Stimulated activated memory B cell treated with anti-CD40 and anti-IgM and Interleukin-4, amounts not matched to agents 10 μg/mL and 1 μg/mL and 100 μg/mL, for 72 hours (primary cell): ENCODE data around the gene SRRT.
"Not testable (repeated sequence)": the region's sequence is repeated elsewhere in the genome, so short reads cannot be mapped to it uniquely, and the experiment has no call there.

Experiments used
- ATAC-seq: fragments of 150-1000 bp; cut with Tn5 transposase; 2 replicates; pipeline ENCODE4 v1.10.0; 2021
- H3K27ac Mint-ChIP-seq: one replicate; pipeline ENCODE4 v1.8.0; 2022; ENCODE audit warnings: mild to moderate bottlenecking, mixed read lengths
- H3K27me3 Mint-ChIP-seq: one replicate; pipeline ENCODE4 v1.8.0; 2022; ENCODE audit warnings: mixed read lengths
- H3K36me3 Mint-ChIP-seq: one replicate; pipeline ENCODE4 v1.8.0; 2022; ENCODE audit warnings: mixed read lengths
- H3K4me1 Mint-ChIP-seq: one replicate; pipeline ENCODE4 v1.8.0; 2022; ENCODE audit warnings: mixed read lengths
- H3K4me3 Mint-ChIP-seq: one replicate; pipeline ENCODE4 v1.8.0; 2022; ENCODE audit warnings: mild to moderate bottlenecking, moderate library complexity, mixed read lengths
- H3K9me3 Mint-ChIP-seq: one replicate; pipeline ENCODE4 v1.8.0; 2022; ENCODE audit warnings: mixed read lengths

Gene SRRT

DNA sequence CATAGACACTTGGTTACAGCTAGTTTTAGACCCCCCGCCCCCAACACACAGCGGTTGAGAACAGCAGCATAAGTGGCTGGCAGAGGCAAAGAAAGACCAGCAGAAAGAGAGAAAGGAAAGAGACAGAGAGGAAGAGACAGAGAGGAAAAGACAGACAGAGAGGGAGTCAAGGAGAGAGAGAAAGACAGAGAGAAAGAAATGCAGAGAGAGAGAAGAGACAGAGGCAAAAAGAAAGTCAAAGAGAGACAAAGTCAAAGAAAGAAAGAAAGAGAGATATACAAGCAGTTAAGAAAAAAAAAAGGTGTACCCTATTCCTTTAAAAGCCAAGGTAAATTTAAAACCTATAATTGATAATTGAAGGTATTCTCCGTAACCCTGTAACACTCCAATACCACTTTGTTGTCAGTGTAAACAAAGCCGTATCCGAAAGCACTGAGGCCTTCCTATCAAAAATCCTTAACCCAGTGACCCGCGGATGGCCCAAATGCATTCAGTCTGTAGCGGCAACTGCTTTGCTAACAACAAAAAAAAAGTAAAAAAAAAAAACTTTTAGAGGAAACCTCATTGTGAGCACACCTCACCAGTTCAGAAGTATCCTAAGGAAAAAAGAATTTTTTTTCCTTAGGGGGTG, 34.3 kb upstream of the SRRT start:
- Mint-ChIP-seq H3K27me3 (no peaks in the 10 kb centered on the region), H3K4me1 (peaks cover 7% of the 10 kb centered on the region), H3K36me3 (no peaks in the 10 kb centered on the region), H3K4me3 (no peak overlapping the region), H3K9me3 (no peaks in the 10 kb centered on the region), H3K27ac (no peak overlapping the region)
- ATAC-seq = no peak

- no peaks in the 10 kb centered on the region for H3K9me3 Mint-ChIP-seq
- H3K4me1 Mint-ChIP-seq = peaks cover 7% of the 10 kb centered on the region
- H3K27me3 Mint-ChIP-seq = no peaks in the 10 kb centered on the region
- ATAC-seq = no peak
- H3K4me3 Mint-ChIP-seq = no peak overlapping the region
- H3K36me3 Mint-ChIP-seq = no peaks in the 10 kb centered on the region
- H3K27ac Mint-ChIP-seq = no peak overlapping the region
Measured at GRCh38 chr7:100847360-100847759, 27.5 kb upstream of the SRRT start.

GRCh38 chr7:100852048-100852872, 22.6 kb upstream of the SRRT start, which contains the start of gene SLC12A9:
SLC12A9 (plus strand) TSS chr7:100852713; CDS start chr7:100854198, 1,485 bp downstream.
- peak; percentile 97 for ATAC-seq
- no peaks in the 10 kb centered on the region for H3K9me3 Mint-ChIP-seq
- H3K4me3 Mint-ChIP-seq = peak within 1 kb of the TSS; percentile 97
- peak within 1 kb of the TSS; percentile 64 for H3K27ac Mint-ChIP-seq
- no peaks in the 10 kb centered on the region for H3K27me3 Mint-ChIP-seq
- H3K36me3 Mint-ChIP-seq = peaks cover 15% of the 10 kb centered on the region
- peaks cover 37% of the 10 kb centered on the region for H3K4me1 Mint-ChIP-seq

GRCh38 chr7:100854146-100854895, 20.6 kb upstream of the SRRT start:
- H3K27ac Mint-ChIP-seq = peak overlapping the region; percentile 64
- H3K4me3 Mint-ChIP-seq = no peak overlapping the region
- peaks cover 37% of the 10 kb centered on the region for H3K4me1 Mint-ChIP-seq

GRCh38 chr7:100854899-100855298, 20.0 kb upstream of the SRRT start:
- H3K9me3 Mint-ChIP-seq, H3K27me3 Mint-ChIP-seq, H3K4me3 Mint-ChIP-seq, H3K27ac Mint-ChIP-seq, ATAC-seq: not testable (repeated sequence)
- Mint-ChIP-seq H3K4me1 (peaks cover 37% of the 10 kb centered on the region), H3K36me3 (peaks cover 33% of the 10 kb centered on the region)

More at GRCh38 chr7:100854146-100854895, 20.6 kb upstream of the SRRT start:
- ATAC-seq = no peak
- H3K36me3 Mint-ChIP-seq = peaks cover 27% of the 10 kb centered on the region
- H3K9me3 Mint-ChIP-seq = no peaks in the 10 kb centered on the region
- H3K27me3 Mint-ChIP-seq = no peaks in the 10 kb centered on the region

- H3K27me3 Mint-ChIP-seq = no peaks in the 10 kb centered on the region
Measured at GRCh38 chr7:100855515-100855914, 19.4 kb upstream of the SRRT start.

GRCh38 chr7:100856871-100857282, 18.0 kb upstream of the SRRT start:
- Mint-ChIP-seq H3K27ac (no peak overlapping the region), H3K4me3 (no peak overlapping the region), H3K9me3 (no peaks in the 10 kb centered on the region), H3K36me3 (peaks cover 46% of the 10 kb centered on the region), H3K27me3 (no peaks in the 10 kb centered on the region), H3K4me1 (peaks cover 34% of the 10 kb centered on the region)
- ATAC-seq = no peak

More at GRCh38 chr7:100855515-100855914, 19.4 kb upstream of the SRRT start:
- H3K9me3 Mint-ChIP-seq = no peaks in the 10 kb centered on the region
- no peak overlapping the region for H3K4me3 Mint-ChIP-seq
- ATAC-seq = no peak
- no peak overlapping the region for H3K27ac Mint-ChIP-seq
- H3K4me1 Mint-ChIP-seq = peaks cover 37% of the 10 kb centered on the region
- H3K36me3 Mint-ChIP-seq = peaks cover 39% of the 10 kb centered on the region

- Mint-ChIP-seq H3K27ac (no peak overlapping the region), H3K9me3 (no peaks in the 10 kb centered on the region)
Measured at GRCh38 chr7:100859856-100860255, 15.0 kb upstream of the SRRT start.

DNA sequence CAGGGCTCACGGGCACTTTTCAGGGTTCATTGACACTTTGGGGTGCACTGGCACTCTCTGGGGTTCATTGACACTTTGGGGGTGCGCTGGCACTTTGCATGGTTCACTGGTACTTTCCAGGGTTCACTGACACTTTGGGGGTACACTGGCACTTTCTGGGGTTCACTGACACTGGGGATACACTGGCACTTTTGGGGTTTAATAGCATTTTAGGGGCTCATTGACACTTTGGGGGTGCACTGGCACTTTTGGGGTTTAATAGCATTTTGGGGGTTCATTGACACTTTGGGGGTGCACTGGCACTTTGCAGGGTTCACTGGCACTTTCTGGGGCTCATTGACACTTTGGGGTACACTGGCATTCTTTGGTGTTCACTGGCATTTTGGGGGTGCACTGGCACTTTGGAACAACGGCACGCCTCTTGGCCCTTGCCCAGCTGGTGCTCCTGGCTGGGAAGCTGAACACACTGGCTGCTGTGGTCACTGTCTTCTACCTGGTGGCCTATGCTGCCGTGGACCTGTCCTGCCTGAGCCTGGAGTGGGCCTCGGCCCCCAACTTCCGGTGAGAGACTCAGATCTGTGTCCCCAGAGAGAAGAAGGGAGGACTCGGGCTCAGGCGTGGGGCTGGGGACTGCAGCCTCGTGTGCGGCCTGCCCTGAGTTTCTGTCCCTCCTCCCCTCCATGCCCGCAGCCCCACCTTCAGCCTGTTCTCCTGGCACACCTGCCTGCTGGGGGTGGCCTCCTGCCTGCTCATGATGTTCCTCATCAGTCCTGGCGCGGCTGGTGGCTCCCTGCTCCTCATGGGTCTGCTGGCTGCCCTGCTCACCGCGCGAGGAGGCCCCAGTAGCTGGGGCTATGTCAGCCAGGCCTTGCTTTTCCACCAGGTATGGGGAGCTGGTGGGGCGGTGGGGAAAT, 13.9 kb upstream of the SRRT start:
- Mint-ChIP-seq H3K36me3 (peaks cover 65% of the 10 kb centered on the region), H3K4me3 (no peak overlapping the region), H3K27me3 (no peaks in the 10 kb centered on the region), H3K9me3 (no peaks in the 10 kb centered on the region), H3K4me1 (peaks cover under 1% of the 10 kb centered on the region), H3K27ac (no peak overlapping the region)
- no peak for ATAC-seq

More at GRCh38 chr7:100859856-100860255, 15.0 kb upstream of the SRRT start:
- H3K36me3 Mint-ChIP-seq = peaks cover 74% of the 10 kb centered on the region
- no peak for ATAC-seq
- no peak overlapping the region for H3K4me3 Mint-ChIP-seq
- H3K4me1 Mint-ChIP-seq = peaks cover 9% of the 10 kb centered on the region
- H3K27me3 Mint-ChIP-seq = no peaks in the 10 kb centered on the region

DNA sequence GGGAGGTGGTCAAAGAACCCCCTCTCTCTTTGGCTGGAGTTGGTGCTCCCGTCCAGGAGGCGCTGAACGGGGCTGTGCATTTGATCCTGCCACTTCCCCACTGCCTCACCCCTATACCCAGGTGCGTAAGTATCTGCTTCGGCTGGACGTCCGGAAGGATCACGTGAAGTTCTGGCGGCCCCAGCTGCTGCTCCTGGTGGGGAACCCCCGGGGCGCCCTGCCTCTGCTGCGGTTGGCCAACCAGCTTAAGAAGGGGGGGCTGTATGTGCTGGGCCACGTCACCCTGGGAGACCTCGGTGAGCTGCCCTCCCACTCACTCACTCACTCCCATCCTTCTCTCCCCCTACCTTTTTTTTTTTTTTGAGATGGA, 13.3 kb upstream of the SRRT start:
- peaks cover 3% of the 10 kb centered on the region for H3K4me1 Mint-ChIP-seq
- ATAC-seq = no peak
- H3K9me3 Mint-ChIP-seq = no peaks in the 10 kb centered on the region
- no peak overlapping the region for H3K4me3 Mint-ChIP-seq
- H3K36me3 Mint-ChIP-seq = peaks cover 64% of the 10 kb centered on the region
- H3K27me3 Mint-ChIP-seq = no peaks in the 10 kb centered on the region
- no peak overlapping the region for H3K27ac Mint-ChIP-seq

GRCh38 chr7:100863406-100863950, 11.4 kb upstream of the SRRT start:
- H3K9me3 Mint-ChIP-seq = no peaks in the 10 kb centered on the region
- ATAC-seq = no peak
- no peak overlapping the region for H3K4me3 Mint-ChIP-seq
- H3K27ac Mint-ChIP-seq = no peak overlapping the region
- H3K36me3 Mint-ChIP-seq = peaks cover 55% of the 10 kb centered on the region
- peaks cover 22% of the 10 kb centered on the region for H3K4me1 Mint-ChIP-seq
- H3K27me3 Mint-ChIP-seq = no peaks in the 10 kb centered on the region

DNA sequence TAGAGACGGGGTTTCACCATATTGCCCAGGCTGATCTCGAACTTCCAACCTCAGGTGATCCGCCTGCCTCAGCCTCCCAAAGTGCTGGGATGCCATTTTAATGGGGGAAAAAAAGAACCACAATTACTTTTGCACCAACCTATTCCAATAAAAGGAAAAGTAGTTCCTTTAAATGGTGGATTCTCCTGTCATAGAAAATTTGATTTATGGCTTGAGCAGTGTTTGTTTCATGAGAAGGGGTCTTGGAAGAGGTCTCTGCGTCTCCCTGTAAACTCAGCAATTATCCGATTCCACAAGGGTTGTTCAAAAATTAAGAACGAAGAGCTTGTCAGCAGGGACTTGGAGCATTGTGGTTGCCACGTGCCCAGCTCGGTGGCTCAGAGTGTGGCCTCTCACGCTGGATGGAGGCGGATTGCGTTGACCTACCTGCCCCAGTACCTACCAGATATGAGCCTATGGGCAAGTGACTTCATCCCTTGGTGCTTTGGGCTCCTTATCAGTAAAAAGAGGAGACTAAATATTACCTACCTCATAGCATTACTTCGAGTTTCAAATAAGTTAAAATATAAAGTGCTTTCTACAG, 10.5 kb upstream of the SRRT start:
- ATAC-seq = no peak
- Mint-ChIP-seq H3K4me1 (peaks cover 26% of the 10 kb centered on the region), H3K9me3 (no peaks in the 10 kb centered on the region), H3K36me3 (peaks cover 46% of the 10 kb centered on the region), H3K4me3 (no peak overlapping the region), H3K27me3 (no peaks in the 10 kb centered on the region), H3K27ac (no peak overlapping the region)

- peaks cover 26% of the 10 kb centered on the region for H3K4me1 Mint-ChIP-seq
- no peaks in the 10 kb centered on the region for H3K9me3 Mint-ChIP-seq
- H3K4me3 Mint-ChIP-seq = no peak overlapping the region
- no peaks in the 10 kb centered on the region for H3K27me3 Mint-ChIP-seq
- ATAC-seq = no peak
- H3K36me3 Mint-ChIP-seq = peaks cover 39% of the 10 kb centered on the region
- H3K27ac Mint-ChIP-seq = no peak overlapping the region
Measured at GRCh38 chr7:100865372-100865911, 9.5 kb upstream of the SRRT start.
